Fibroblast of lung (primary cell): Measurements from ENCODE around the gene AMDHD2. TPM values are rescaled to one million over a fixed set of nuclear protein-coding genes. Genes with fewer than 3 reads are reported as not detected.
A peak's percentile ranks its signal among the peaks of the same experiment; 100 is the strongest.
"Not testable (repeated sequence)": the region's sequence is repeated elsewhere in the genome, so short reads cannot be mapped to it uniquely, and the experiment has no call there.

Experiments used
- DNase-seq, 2 donors: peaks; one replicate each; pipeline versions ENCODE4 v3.0.0 to v3.0.0-alpha.2; 2010; ENCODE audit warnings: low read depth in 2 of 2
- H2AFZ ChIP-seq: 2 replicates; pipeline ENCODE4 v1.5.1; 2012; ENCODE audit warnings: low read length, control low read depth, inconsistent platforms
- H3K27ac ChIP-seq: 2 replicates; pipeline ENCODE4 v1.5.1; 2011; ENCODE audit warnings: low read length, control low read depth; ENCODE audit not compliant: insufficient read depth
- H3K27me3 ChIP-seq: 2 replicates; pipeline ENCODE4 v1.5.1; 2011; ENCODE audit warnings: mild to moderate bottlenecking, low read length; ENCODE audit not compliant: control insufficient read depth, insufficient read depth
- H3K36me3 ChIP-seq: 2 replicates; pipeline ENCODE4 v1.5.1; 2011; ENCODE audit warnings: low read length; ENCODE audit not compliant: control insufficient read depth, insufficient read depth
- H3K4me1 ChIP-seq: 2 replicates; pipeline ENCODE4 v1.5.1; 2011; ENCODE audit warnings: low read length; ENCODE audit not compliant: control insufficient read depth, insufficient read depth; ENCODE audit errors: extremely low read depth
- H3K4me2 ChIP-seq: 2 replicates; pipeline ENCODE4 v1.5.1; 2011; ENCODE audit warnings: low read length, control low read depth; ENCODE audit not compliant: insufficient read depth; ENCODE audit errors: extremely low read depth
- H3K4me3 ChIP-seq, 4 experiments: fragments of 200-600 bp in 1 of 4; sonication (generic) in 1 of 4; replicated peaks in 1 of 4; 2 replicates each; pipeline ENCODE4 v1.5.1; 2011 to 2016; ENCODE audit warnings: low read length in 4 of 4, low read depth in 3 of 4, mild to moderate bottlenecking in 3 of 4, control low read depth in 2 of 4, inconsistent platforms in 1 of 4, mixed read lengths in 1 of 4; ENCODE audit not compliant: insufficient read depth in 1 of 4; ENCODE audit errors: control extremely low read depth in 1 of 4
- H3K79me2 ChIP-seq: 2 replicates; pipeline ENCODE4 v1.5.1; 2012; ENCODE audit warnings: mild to moderate bottlenecking, low read length, inconsistent platforms; ENCODE audit not compliant: control insufficient read depth, insufficient read depth
- H3K9ac ChIP-seq: 2 replicates; pipeline ENCODE4 v1.5.1; 2011; ENCODE audit warnings: mild to moderate bottlenecking, low read length, control low read depth; ENCODE audit not compliant: insufficient read depth
- H3K9me3 ChIP-seq: 2 replicates; pipeline ENCODE4 v1.5.1; 2012; ENCODE audit warnings: low read depth, low read length; ENCODE audit not compliant: control insufficient read depth, insufficient read depth
- H4K20me1 ChIP-seq: 2 replicates; pipeline ENCODE4 v1.5.1; 2011; ENCODE audit warnings: low read length; ENCODE audit not compliant: control insufficient read depth, insufficient read depth; ENCODE audit errors: extremely low read depth
- CTCF ChIP-seq, 2 donors: IDR thresholded peaks in 1 of 2; conservative IDR thresholded peaks in 1 of 2; 1 replicate in 1 of 2; 2 replicates in 1 of 2; pipeline ENCODE4 v1.5.1; 2011 to 2012; ENCODE audit warnings: low read length in 2 of 2, control low read depth in 1 of 2, inconsistent platforms in 1 of 2, low read depth in 1 of 2, mild to moderate bottlenecking in 1 of 2
- EZH2 ChIP-seq: IDR thresholded peaks from 2 replicates; pipeline ENCODE4 v1.5.1; 2012; ENCODE audit warnings: low read length, control low read depth, mild to moderate bottlenecking; ENCODE audit errors: missing control alignments
- polyA plus RNA-seq, 2 donors: library from polyadenylated mRNA; depleted of rRNA in 1 of 2; stranded (reverse) in 1 of 2; unstranded in 1 of 2; fragments of >200 nt; gene quantifications; 2 replicates each; pipeline ENCODE4 v1.2.1, GENCODE V29; 2011 to 2012; ENCODE audit warnings: missing spikeins in 1 of 2
- total RNA-seq: library from RNA; depleted of rRNA; stranded (reverse); fragments of >200 nt; gene quantifications from 2 replicates; pipeline ENCODE4 v1.2.1, GENCODE V29; 2014

AMDHD2 gene
- total and polyA plus RNA-seq, 2 donors (not counting 1 experiment from before 2014, with no cell fraction given), result 10.8 to 37.2 TPM

- peak overlapping the region; percentile 88 for H3K27ac ChIP-seq
- peak overlapping the region; percentile 58 to 66 (median 61) for H3K4me3 ChIP-seq
- TF ChIP-seq CTCF (conservative IDR thresholded peaks at IDR 0.05 in 1 of 2, IDR thresholded peaks at IDR 0.05 in 1 of 2; ENCODE audit: low read depth in 1 of 2, low read length in 2 of 2) (no peak), EZH2 (no peak)
- no peaks in the 10 kb centered on the region for H3K9me3 ChIP-seq
- H2AFZ ChIP-seq, result peak overlapping the region; percentile 23
- H3K36me3 ChIP-seq, result peaks cover 20% of the 10 kb centered on the region
- peak overlapping the region; percentile 75 for H3K9ac ChIP-seq
- H3K4me1 ChIP-seq, result peaks cover 15% of the 10 kb centered on the region
- H3K79me2 ChIP-seq, result no peaks in the 10 kb centered on the region
- H3K27me3 ChIP-seq, result no peaks in the 10 kb centered on the region
- peak; percentile 39 to 52 for DNase-seq
- H3K4me2 ChIP-seq, result peak overlapping the region; percentile 100
- H4K20me1 ChIP-seq, result no peaks in the 10 kb centered on the region
Observed at GRCh38 chr16:2532494-2533141, 12.4 kb downstream of the AMDHD2 start.

- Histone ChIP-seq H3K36me3 (peaks cover 16% of the 10 kb centered on the region), H3K4me2 (peak overlapping the region; percentile 100), H3K4me3 (peak overlapping the region in 1 of 4 experiments; percentile 63), H3K27ac (peak overlapping the region; percentile 88), H3K4me1 (peaks cover 15% of the 10 kb centered on the region)
- not testable (repeated sequence) for H3K79me2 ChIP-seq, H3K27me3 ChIP-seq, H3K9ac ChIP-seq, H4K20me1 ChIP-seq, H3K9me3 ChIP-seq, DNase-seq, H2AFZ ChIP-seq
Observed at GRCh38 chr16:2533142-2533755, 13.1 kb downstream of the AMDHD2 start.

GRCh38 chr16:2533912-2534311 lies 13.7 kb downstream of the AMDHD2 start:
- peaks cover 9% of the 10 kb centered on the region for H3K36me3 ChIP-seq
- H3K4me2 ChIP-seq, result no peak overlapping the region
- no peaks in the 10 kb centered on the region for H4K20me1 ChIP-seq
- no peak for TF ChIP-seq CTCF (conservative IDR thresholded peaks at IDR 0.05 in 1 of 2, IDR thresholded peaks at IDR 0.05 in 1 of 2; ENCODE audit: low read depth in 1 of 2, low read length in 2 of 2)
- TF ChIP-seq EZH2, result no peak
- DNase-seq, result no peak
- H3K4me3 ChIP-seq, result no peak overlapping the region
- no peak overlapping the region for H2AFZ ChIP-seq
- H3K79me2 ChIP-seq, result peaks cover 4% of the 10 kb centered on the region
- no peak overlapping the region for H3K9ac ChIP-seq
- no peak overlapping the region for H3K27ac ChIP-seq
- no peaks in the 10 kb centered on the region for H3K27me3 ChIP-seq
- no peaks in the 10 kb centered on the region for H3K9me3 ChIP-seq
- peaks cover 15% of the 10 kb centered on the region for H3K4me1 ChIP-seq

GRCh38 chr16:2534335-2534734 lies 14.2 kb downstream of the AMDHD2 start:
- H3K36me3 ChIP-seq, H3K27ac ChIP-seq, H4K20me1 ChIP-seq, DNase-seq, H3K4me2 ChIP-seq, H2AFZ ChIP-seq, H3K9ac ChIP-seq, H3K27me3 ChIP-seq, H3K9me3 ChIP-seq, H3K4me3 ChIP-seq, H3K79me2 ChIP-seq: not testable (repeated sequence)
- peaks cover 16% of the 10 kb centered on the region for H3K4me1 ChIP-seq
